Neural crest cell (in vitro differentiated cells): ENCODE results near the gene EVA1C. TPM values are rescaled to one million over a fixed set of nuclear protein-coding genes. Genes with fewer than 3 reads are reported as not detected.
"Not testable (repeated sequence)": the region's sequence is repeated elsewhere in the genome, so short reads cannot be mapped to it uniquely, and the experiment has no call there.

Experiments
- DNase-seq: peaks from one replicate; pipeline ENCODE4 v3.0.0; 2021; ENCODE audit warnings: low read depth, mixed read lengths, low spot score
- H3K27ac Mint-ChIP-seq: one replicate; pipeline ENCODE4 v1.8.0; 2021; ENCODE audit warnings: mild to moderate bottlenecking, mixed read lengths; ENCODE audit not compliant: unreplicated experiment
- H3K27me3 Mint-ChIP-seq: 2 replicates; pipeline ENCODE4 v1.8.0; 2021; ENCODE audit warnings: low read depth, mild to moderate bottlenecking, mixed read lengths
- H3K36me3 Mint-ChIP-seq: 2 replicates; pipeline ENCODE4 v1.8.0; 2021; ENCODE audit warnings: low read depth, mild to moderate bottlenecking, mixed read lengths
- H3K4me1 Mint-ChIP-seq: 2 replicates; pipeline ENCODE4 v1.8.0; 2021; ENCODE audit warnings: mixed read lengths
- H3K4me3 Mint-ChIP-seq: one replicate; pipeline ENCODE4 v1.8.0; 2021; ENCODE audit warnings: mild to moderate bottlenecking, mixed read lengths
- H3K9me3 Mint-ChIP-seq: 2 replicates; pipeline ENCODE4 v1.8.0; 2021; ENCODE audit warnings: mixed read lengths
- CTCF ChIP-seq: fragments of 200-600 bp; sonication (generic); conservative IDR thresholded peaks from 2 replicates; pipeline ENCODE4 v1.5.0; 2021; ENCODE audit warnings: antibody characterized with exemption, mild to moderate bottlenecking
- total RNA-seq: library from RNA; stranded (reverse); gene quantifications from 2 replicates; pipeline ENCODE4 v1.2.1, GENCODE V29; 2021

EVA1C gene
- total RNA-seq, 1 donor from 2014 or later = not detected

- no peak overlapping the region for H3K4me3 Mint-ChIP-seq
- DNase-seq = no peak
- H3K9me3 Mint-ChIP-seq = peaks cover 7% of the 10 kb centered on the region
- H3K27ac Mint-ChIP-seq = no peak overlapping the region
- peaks cover 15% of the 10 kb centered on the region for H3K27me3 Mint-ChIP-seq
- H3K36me3 Mint-ChIP-seq = no peaks in the 10 kb centered on the region
- no peak for TF ChIP-seq CTCF
- H3K4me1 Mint-ChIP-seq = no peaks in the 10 kb centered on the region
Observed at GRCh38 chr21:32447224-32447623, 34.7 kb downstream of the EVA1C start.

DNA sequence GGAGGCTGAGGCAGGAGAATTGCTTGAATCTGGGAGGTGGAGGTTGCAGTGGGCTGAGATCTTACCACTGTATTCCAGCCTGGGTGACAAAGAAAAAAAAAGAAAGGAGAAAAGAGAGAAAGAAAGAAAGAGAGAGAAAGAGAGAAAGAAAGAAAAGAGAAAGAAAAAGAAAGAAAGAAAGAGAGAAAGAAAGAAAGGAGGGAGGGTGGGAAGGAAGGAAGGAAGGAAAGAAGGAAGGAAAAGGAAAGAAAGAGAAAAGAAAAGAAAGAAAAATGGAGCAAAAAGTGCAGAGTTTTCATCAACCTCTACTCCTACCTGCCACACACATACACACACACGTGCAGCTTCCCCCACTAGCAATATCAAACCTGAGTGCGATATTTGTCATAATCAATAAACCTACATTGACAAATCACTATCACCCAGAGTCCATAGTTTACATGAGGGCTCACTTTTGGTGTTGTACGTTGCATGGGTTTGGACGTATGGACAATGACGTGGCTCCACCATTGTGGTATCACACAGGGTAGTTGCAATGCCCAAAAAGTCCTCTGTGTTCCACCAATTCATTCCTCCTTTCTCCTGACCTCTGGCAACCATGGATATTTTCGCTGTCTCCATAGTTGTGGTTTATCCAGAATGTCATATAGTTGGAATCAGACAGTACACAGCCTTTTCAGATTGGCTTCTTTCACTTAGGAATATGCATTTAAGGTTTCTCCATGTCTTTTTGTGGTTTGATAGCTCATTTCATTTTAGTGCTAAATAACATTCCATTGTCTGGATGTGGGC is 36.5 kb downstream of the EVA1C start:
- no peak for TF ChIP-seq CTCF
- Mint-ChIP-seq H3K9me3 (peaks cover 3% of the 10 kb centered on the region), H3K4me3 (no peak overlapping the region), H3K4me1 (no peaks in the 10 kb centered on the region), H3K27ac (no peak overlapping the region), H3K27me3 (peaks cover 13% of the 10 kb centered on the region), H3K36me3 (no peaks in the 10 kb centered on the region)
- DNase-seq = no peak

- H3K27me3 Mint-ChIP-seq, H3K9me3 Mint-ChIP-seq, H3K4me3 Mint-ChIP-seq, H3K4me1 Mint-ChIP-seq, DNase-seq, H3K36me3 Mint-ChIP-seq, H3K27ac Mint-ChIP-seq: not testable (repeated sequence)
Observed at GRCh38 chr21:32450881-32451701, 38.6 kb downstream of the EVA1C start.

GRCh38 chr21:32452191-32452590 is 39.7 kb downstream of the EVA1C start:
- H3K36me3 Mint-ChIP-seq, H3K27ac Mint-ChIP-seq, H3K9me3 Mint-ChIP-seq, H3K27me3 Mint-ChIP-seq, H3K4me3 Mint-ChIP-seq, DNase-seq, H3K4me1 Mint-ChIP-seq: not testable (repeated sequence)

GRCh38 chr21:32452641-32453040 is 40.1 kb downstream of the EVA1C start:
- Mint-ChIP-seq H3K9me3 (no peaks in the 10 kb centered on the region), H3K4me3 (no peak overlapping the region), H3K27me3 (no peaks in the 10 kb centered on the region), H3K36me3 (no peaks in the 10 kb centered on the region), H3K27ac (no peak overlapping the region), H3K4me1 (no peaks in the 10 kb centered on the region)
- no peak for TF ChIP-seq CTCF
- DNase-seq = no peak

DNA sequence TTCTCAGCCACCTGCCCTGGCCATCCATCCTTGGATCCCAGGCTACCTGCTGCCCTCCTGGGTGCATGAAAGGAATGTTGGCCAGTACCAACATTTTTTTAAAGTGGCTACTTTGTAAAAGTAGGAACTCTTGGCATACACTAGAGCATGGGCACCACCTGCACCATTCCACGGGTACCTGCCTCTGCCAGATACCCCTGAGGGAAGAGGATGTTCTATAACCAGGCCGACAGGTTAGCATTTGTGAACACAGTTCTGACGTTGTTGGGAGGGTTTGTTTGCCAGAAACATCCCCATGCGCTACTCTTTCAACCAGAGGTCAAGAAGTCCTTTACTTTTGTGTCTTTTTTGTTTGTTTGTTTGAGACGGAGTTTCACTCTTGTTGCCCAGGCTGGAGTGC is 43.0 kb downstream of the EVA1C start:
- no peak for TF ChIP-seq CTCF
- DNase-seq = no peak
- Mint-ChIP-seq H3K27me3 (peaks cover 3% of the 10 kb centered on the region), H3K36me3 (no peaks in the 10 kb centered on the region), H3K9me3 (no peaks in the 10 kb centered on the region), H3K27ac (no peak overlapping the region), H3K4me3 (no peak overlapping the region), H3K4me1 (no peaks in the 10 kb centered on the region)
